WI38 (cell line): ENCODE measurements around the gene PIAS3.

Experiments
- H3K4me3 ChIP-seq: 2 replicates; pipeline ENCODE4 v1.5.1; 2011; ENCODE audit warnings: low read depth, mild to moderate bottlenecking, control low read depth, low read length
- CTCF ChIP-seq: IDR thresholded peaks from 2 replicates; pipeline ENCODE4 v1.5.1; 2012; ENCODE audit warnings: low read depth, mild to moderate bottlenecking, control low read depth, low read length

The PIAS3 gene

GRCh38 chr1:145857170-145857569, 1.7 kb downstream of the PIAS3 start:
- no peak overlapping the region; the same call in 1 of the 2 replicates for H3K4me3 ChIP-seq
- no peak for TF ChIP-seq CTCF

- no peak for TF ChIP-seq CTCF
- H3K4me3 ChIP-seq: no peak overlapping the region
Observed at GRCh38 chr1:145855426-145855948, 3.4 kb downstream of the PIAS3 start.

- TF ChIP-seq CTCF: peak; percentile 54
- H3K4me3 ChIP-seq: no peak overlapping the region
Observed at GRCh38 chr1:145849356-145850160, 9.3 kb downstream of the PIAS3 start.

- no peak for TF ChIP-seq CTCF
- no peak overlapping the region for H3K4me3 ChIP-seq
Observed at GRCh38 chr1:145847827-145848226, 11.1 kb downstream of the PIAS3 start.

- TF ChIP-seq CTCF: peak; percentile 80
- peak overlapping the region; percentile 57 for H3K4me3 ChIP-seq
Observed at GRCh38 chr1:145846201-145846612, 12.7 kb downstream of the PIAS3 start.

- H3K4me3 ChIP-seq: peak within 1 kb of the TSS; percentile 57
- peak; percentile 93 for TF ChIP-seq CTCF
Observed at GRCh38 chr1:145845514-145846161, 13.2 kb downstream of the PIAS3 start, which contains the start of gene NUDT17. NUDT17 (plus strand) TSS chr1:145845630; CDS start chr1:145845641, 11 bp downstream.

GRCh38 chr1:145845144-145845513, 13.8 kb downstream of the PIAS3 start:
- peak overlapping the region; percentile 57 for H3K4me3 ChIP-seq
- TF ChIP-seq CTCF: no peak
